CD14-positive monocyte (primary cell): ENCODE measurements around the gene MYH3. TPM values are rescaled to one million over a fixed set of nuclear protein-coding genes. Genes with fewer than 3 reads are reported as not detected.

Experiments
- DNase-seq, 3 donors: peaks; one replicate each; pipeline ENCODE4 v3.0.0-alpha.2; 2011 to 2022
- H2AFZ ChIP-seq: 2 replicates; pipeline ENCODE4 v1.6.0; 2012; ENCODE audit warnings: mild to moderate bottlenecking, low read depth, low read length, inconsistent platforms; ENCODE audit not compliant: insufficient read depth, poor library complexity, severe bottlenecking
- H3K27ac ChIP-seq, 2 donors: 1 replicate in 1 of 2; 2 replicates in 1 of 2; pipeline ENCODE4 v1.5.1; 2012 to 2013; ENCODE audit warnings: low read length in 2 of 2, control low read depth in 1 of 2, inconsistent platforms in 1 of 2, low read depth in 1 of 2, mild to moderate bottlenecking in 1 of 2
- H3K27me3 ChIP-seq, 2 donors: one replicate each; pipeline versions ENCODE4 v1.6.0 to v1.6.1; 2011 to 2013; ENCODE audit warnings: low read length in 2 of 2; ENCODE audit not compliant: control insufficient read depth in 2 of 2, insufficient read depth in 2 of 2
- H3K36me3 ChIP-seq, 2 donors: replicated peaks in 1 of 2; 1 replicate in 1 of 2; 2 replicates in 1 of 2; pipeline versions ENCODE4 v1.5.1 to v1.6.1; 2012 to 2013; ENCODE audit warnings: low read length in 2 of 2, control low read depth in 1 of 2, inconsistent platforms in 1 of 2, mild to moderate bottlenecking in 1 of 2; ENCODE audit not compliant: insufficient read depth in 2 of 2, control insufficient read depth in 1 of 2
- H3K4me1 ChIP-seq, 2 donors: 1 replicate in 1 of 2; 2 replicates in 1 of 2; pipeline versions ENCODE4 v1.5.1 to v1.6.1; 2012 to 2013; ENCODE audit warnings: low read length in 2 of 2, control low read depth in 1 of 2, inconsistent platforms in 1 of 2, mild to moderate bottlenecking in 1 of 2, moderate library complexity in 1 of 2; ENCODE audit not compliant: insufficient read depth in 2 of 2, control insufficient read depth in 1 of 2
- H3K4me2 ChIP-seq: replicated peaks from 2 replicates; pipeline ENCODE3; 2012; ENCODE audit warnings: low read length, moderate library complexity, mild to moderate bottlenecking; ENCODE audit not compliant: poor library complexity, severe bottlenecking; ENCODE audit errors: extremely low read depth
- H3K4me3 ChIP-seq, 3 experiments: fragments of 200-600 bp in 1 of 3; sonication (generic) in 1 of 3; replicated peaks in 1 of 3; 1 replicate in 2 of 3; 2 replicates in 1 of 3; pipeline ENCODE4 v1.5.1; 2011 to 2013; ENCODE audit warnings: low read length in 3 of 3, mild to moderate bottlenecking in 3 of 3, control low read depth in 2 of 3, low read depth in 2 of 3, inconsistent platforms in 1 of 3, moderate library complexity in 1 of 3
- H3K79me2 ChIP-seq: 2 replicates; pipeline ENCODE4 v1.6.0; 2012; ENCODE audit warnings: mild to moderate bottlenecking, control low read depth, inconsistent platforms, low read length, moderate library complexity; ENCODE audit not compliant: insufficient read depth
- H3K9ac ChIP-seq: 2 replicates; pipeline ENCODE4 v1.6.0; 2017; ENCODE audit warnings: low read length, mild to moderate bottlenecking; ENCODE audit not compliant: insufficient read depth, poor library complexity, severe bottlenecking
- H3K9me3 ChIP-seq, 2 donors: replicated peaks in 1 of 2; 1 replicate in 1 of 2; 2 replicates in 1 of 2; pipeline versions ENCODE4 v1.5.1 to v1.6.1; 2012 to 2013; ENCODE audit warnings: low read length in 2 of 2, control low read depth in 1 of 2; ENCODE audit not compliant: control insufficient read depth in 1 of 2, insufficient read depth in 1 of 2
- H4K20me1 ChIP-seq: 2 replicates; pipeline ENCODE4 v1.6.0; 2012; ENCODE audit warnings: mild to moderate bottlenecking, low read length, control low read depth, moderate library complexity; ENCODE audit not compliant: insufficient read depth
- H3K27ac Mint-ChIP-seq, 7 donors: one replicate each; pipeline ENCODE4 v1.8.0; 2020; ENCODE audit warnings: mild to moderate bottlenecking in 7 of 7, mixed read lengths in 7 of 7, moderate library complexity in 6 of 7, inconsistent platforms in 2 of 7
- H3K27me3 Mint-ChIP-seq, 3 donors: one replicate each; pipeline ENCODE4 v1.8.0; 2021 to 2022; ENCODE audit warnings: low read depth in 3 of 3, mild to moderate bottlenecking in 3 of 3, mixed read lengths in 3 of 3, moderate library complexity in 3 of 3, inconsistent platforms in 1 of 3
- H3K36me3 Mint-ChIP-seq, 2 donors: one replicate each; pipeline ENCODE4 v1.8.0; 2020; ENCODE audit warnings: mixed read lengths in 2 of 2, inconsistent platforms in 1 of 2, mild to moderate bottlenecking in 1 of 2
- H3K4me1 Mint-ChIP-seq: one replicate; pipeline ENCODE4 v1.8.0; 2020; ENCODE audit warnings: mild to moderate bottlenecking, mixed read lengths
- H3K4me3 Mint-ChIP-seq, 2 donors: one replicate each; pipeline ENCODE4 v1.8.0; 2020; ENCODE audit warnings: mild to moderate bottlenecking in 2 of 2, mixed read lengths in 2 of 2, moderate library complexity in 1 of 2
- H3K9me3 Mint-ChIP-seq, 7 donors: one replicate each; pipeline ENCODE4 v1.8.0; 2020 to 2022; ENCODE audit warnings: mixed read lengths in 7 of 7, mild to moderate bottlenecking in 6 of 7, moderate library complexity in 6 of 7, inconsistent platforms in 2 of 7
- WGBS: methylation state at CpG from one replicate; pipeline ENCODE4 v1.1.5; 2013; ENCODE audit warnings: missing lambda C conversion rate; ENCODE audit not compliant: insufficient coverage; 5-methylcytosine and 5-hydroxymethylcytosine counted together
- intact Hi-C, 2 donors: fragments of 100-400 bp; cut with micrococcal nuclease; formaldehyde crosslinking; loops; one replicate each; pipeline versions ENCODE4 v1.15.0 to v1.15.1; 2023
- polyA plus RNA-seq, 3 donors: library from polyadenylated mRNA; depleted of rRNA in 1 of 3; unstranded in 2 of 3; stranded (reverse) in 1 of 3; fragments of 300-500 nt in 2 of 3; fragments of >200 nt in 1 of 3; fragmentation: Illumina TruSeq in 2 of 3; gene quantifications; 1 replicate in 2 of 3; 2 replicates in 1 of 3; pipeline ENCODE4 v1.2.3, GENCODE V29; 2012 to 2021
- TF ChIP-seq, protein P1 (sequence below): fragments of 200-600 bp; IDR thresholded peaks from one replicate; pipeline ENCODE4 v1.8.0; 2022; ENCODE audit warnings: antibody characterized with exemption, mild to moderate bottlenecking

Gene MYH3
- polyA plus RNA-seq, 3 donors = 0.13 to 5.7 TPM; not detected in 1

- Histone ChIP-seq H3K36me3 (no peaks in the 10 kb centered on the region), H3K9me3 (no peaks in the 10 kb centered on the region), H3K79me2 (no peaks in the 10 kb centered on the region), H3K4me1 (no peaks in the 10 kb centered on the region), H3K9ac (no peak overlapping the region), H2AFZ (no peak overlapping the region), H3K4me2 (no peak overlapping the region), H4K20me1 (no peaks in the 10 kb centered on the region), H3K4me3 (no peak overlapping the region), H3K27ac (no peak overlapping the region), H3K27me3 (peaks cover 0 to 2% of the 10 kb centered on the region in 2 donors)
- Mint-ChIP-seq H3K27me3 (peaks cover 5 to 21% (median 13%) of the 10 kb centered on the region in 3 donors), H3K9me3 (no peaks in the 10 kb centered on the region), H3K36me3 (no peaks in the 10 kb centered on the region), H3K27ac (no peak overlapping the region), H3K4me3 (no peak overlapping the region), H3K4me1 (no peaks in the 10 kb centered on the region)
- DNase-seq = no peak
- WGBS = 100% methylated on average over 3 of the region's 8 CpGs
- intact Hi-C loops = no loop called here
- TF ChIP-seq, protein P1, sequence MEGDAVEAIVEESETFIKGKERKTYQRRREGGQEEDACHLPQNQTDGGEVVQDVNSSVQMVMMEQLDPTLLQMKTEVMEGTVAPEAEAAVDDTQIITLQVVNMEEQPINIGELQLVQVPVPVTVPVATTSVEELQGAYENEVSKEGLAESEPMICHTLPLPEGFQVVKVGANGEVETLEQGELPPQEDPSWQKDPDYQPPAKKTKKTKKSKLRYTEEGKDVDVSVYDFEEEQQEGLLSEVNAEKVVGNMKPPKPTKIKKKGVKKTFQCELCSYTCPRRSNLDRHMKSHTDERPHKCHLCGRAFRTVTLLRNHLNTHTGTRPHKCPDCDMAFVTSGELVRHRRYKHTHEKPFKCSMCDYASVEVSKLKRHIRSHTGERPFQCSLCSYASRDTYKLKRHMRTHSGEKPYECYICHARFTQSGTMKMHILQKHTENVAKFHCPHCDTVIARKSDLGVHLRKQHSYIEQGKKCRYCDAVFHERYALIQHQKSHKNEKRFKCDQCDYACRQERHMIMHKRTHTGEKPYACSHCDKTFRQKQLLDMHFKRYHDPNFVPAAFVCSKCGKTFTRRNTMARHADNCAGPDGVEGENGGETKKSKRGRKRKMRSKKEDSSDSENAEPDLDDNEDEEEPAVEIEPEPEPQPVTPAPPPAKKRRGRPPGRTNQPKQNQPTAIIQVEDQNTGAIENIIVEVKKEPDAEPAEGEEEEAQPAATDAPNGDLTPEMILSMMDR = no peak
These were observed 52.6 kb downstream of the MYH3 start for GRCh38 chr17:10604521-10604920.

DNA sequence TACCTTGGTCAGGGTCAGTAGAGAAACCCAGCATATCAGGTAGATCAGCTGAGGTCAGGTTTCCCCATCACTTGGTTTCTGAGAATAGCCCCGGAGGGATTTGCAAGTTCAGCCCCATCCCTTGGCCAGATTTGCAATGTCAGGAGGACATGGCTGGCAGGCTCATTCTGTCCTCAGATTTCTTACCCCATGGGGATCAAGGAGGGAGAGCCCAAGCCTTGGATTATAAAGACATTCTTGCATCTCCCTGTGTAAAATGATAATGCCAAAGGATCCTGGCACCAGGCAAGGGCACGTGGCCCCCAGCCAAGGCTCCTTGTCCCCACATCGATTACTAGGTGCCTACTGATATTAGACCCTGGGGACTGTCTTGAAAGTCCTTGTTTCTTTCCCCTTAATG lies 53.2 kb downstream of the MYH3 start:
- peaks cover 5 to 21% (median 13%) of the 10 kb centered on the region in 3 donors for H3K27me3 Mint-ChIP-seq
- intact Hi-C loops = no loop called here
- 81% methylated on average over 2 of the region's 3 CpGs for WGBS
- no peaks in the 10 kb centered on the region for H3K79me2 ChIP-seq
- TF ChIP-seq, protein P1 = no peak
- H3K27ac Mint-ChIP-seq = no peak overlapping the region
- H3K9ac ChIP-seq = no peak overlapping the region
- H3K27me3 ChIP-seq = peaks cover 0 to 2% of the 10 kb centered on the region in 2 donors
- H2AFZ ChIP-seq = no peak overlapping the region
- H3K4me3 Mint-ChIP-seq = no peak overlapping the region
- no peaks in the 10 kb centered on the region for H4K20me1 ChIP-seq
- H3K4me1 Mint-ChIP-seq = no peaks in the 10 kb centered on the region
- DNase-seq = no peak
- no peak overlapping the region for H3K4me2 ChIP-seq
- H3K9me3 Mint-ChIP-seq = no peaks in the 10 kb centered on the region
- H3K36me3 ChIP-seq = no peaks in the 10 kb centered on the region
- no peaks in the 10 kb centered on the region for H3K36me3 Mint-ChIP-seq
- no peaks in the 10 kb centered on the region for H3K4me1 ChIP-seq
- H3K9me3 ChIP-seq = no peaks in the 10 kb centered on the region
- no peak overlapping the region for H3K4me3 ChIP-seq
- H3K27ac ChIP-seq = no peak overlapping the region
